ENCODE data around the gene IPO4. TPM values are rescaled to one million over a fixed set of nuclear protein-coding genes. Genes with fewer than 3 reads are reported as not detected.

IPO4 gene
- total and polyA plus RNA-seq, 2 of the 4 experiments (the other 2 are of a cell fraction): 37.6 to 39.4 TPM

DNA sequence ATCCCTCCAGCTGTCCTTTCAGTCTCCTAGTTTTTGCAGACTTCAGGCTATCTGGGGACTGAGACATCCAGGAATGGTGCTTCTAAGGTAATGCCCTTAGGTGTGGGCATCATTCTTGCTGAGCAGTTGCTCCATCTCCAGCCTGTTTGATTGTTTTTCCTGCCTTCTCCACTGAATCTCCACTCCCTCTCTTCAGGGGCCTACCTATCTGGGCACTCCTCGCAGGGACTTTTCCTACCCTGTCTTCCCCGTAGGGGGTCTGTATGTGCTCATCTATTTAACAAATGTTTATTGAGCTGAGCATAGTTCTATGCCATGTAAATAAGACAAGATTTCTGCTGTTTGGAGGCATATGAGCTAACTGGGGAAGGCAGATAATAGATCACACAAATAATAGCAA, 55.6 kb downstream of the IPO4 start:
- no peak overlapping the region for H2BK120ac ChIP-seq (ENCODE audit: low read depth, low read length)
- H2BK20ac ChIP-seq (ENCODE audit: low read depth, low read length): no peak overlapping the region
- H4K91ac ChIP-seq (ENCODE audit: insufficient read depth, low read depth, low read length): no peak overlapping the region
- no peak overlapping the region for H2BK5ac ChIP-seq (ENCODE audit: low read depth, low read length, poor library complexity, severe bottlenecking)
- no peak overlapping the region for H4K5ac ChIP-seq (ENCODE audit: low read depth, low read length)
- ATAC-seq (ENCODE audit: low read depth): no peak
- no peak overlapping the region for H2AK5ac ChIP-seq (ENCODE audit: low read depth, low read length)
- no peak for DNase-seq
- dilution Hi-C loops (cut with HindIII; ENCODE audit: low sequenced_read_pairs, unreplicated experiment): no loop called here
- H4K20me1 ChIP-seq (ENCODE audit: insufficient read depth, low read length): 0 out of 2 replicates have a peak, but pooled peaks cover 6% of the 10 kb centered on the region
- TF ChIP-seq CHD1 (IDR thresholded peaks at IDR 0.05; ENCODE audit: low read depth, low read length): no peak
- no peak for TF ChIP-seq MXI1 (IDR thresholded peaks at IDR 0.05; ENCODE audit: borderline replicate concordance, low read depth, low read length)
- TF ChIP-seq NFE2L2 (IDR thresholded peaks at IDR 0.05; ENCODE audit: low read depth, low read length): no peak
- TF ChIP-seq, protein P1, sequence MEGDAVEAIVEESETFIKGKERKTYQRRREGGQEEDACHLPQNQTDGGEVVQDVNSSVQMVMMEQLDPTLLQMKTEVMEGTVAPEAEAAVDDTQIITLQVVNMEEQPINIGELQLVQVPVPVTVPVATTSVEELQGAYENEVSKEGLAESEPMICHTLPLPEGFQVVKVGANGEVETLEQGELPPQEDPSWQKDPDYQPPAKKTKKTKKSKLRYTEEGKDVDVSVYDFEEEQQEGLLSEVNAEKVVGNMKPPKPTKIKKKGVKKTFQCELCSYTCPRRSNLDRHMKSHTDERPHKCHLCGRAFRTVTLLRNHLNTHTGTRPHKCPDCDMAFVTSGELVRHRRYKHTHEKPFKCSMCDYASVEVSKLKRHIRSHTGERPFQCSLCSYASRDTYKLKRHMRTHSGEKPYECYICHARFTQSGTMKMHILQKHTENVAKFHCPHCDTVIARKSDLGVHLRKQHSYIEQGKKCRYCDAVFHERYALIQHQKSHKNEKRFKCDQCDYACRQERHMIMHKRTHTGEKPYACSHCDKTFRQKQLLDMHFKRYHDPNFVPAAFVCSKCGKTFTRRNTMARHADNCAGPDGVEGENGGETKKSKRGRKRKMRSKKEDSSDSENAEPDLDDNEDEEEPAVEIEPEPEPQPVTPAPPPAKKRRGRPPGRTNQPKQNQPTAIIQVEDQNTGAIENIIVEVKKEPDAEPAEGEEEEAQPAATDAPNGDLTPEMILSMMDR (conservative IDR thresholded peaks at IDR 0.05; ENCODE audit: low read depth, low read length): no peak
- TF ChIP-seq RAD21 (IDR thresholded peaks at IDR 0.05; ENCODE audit: low read length): no peak
- no peak for TF ChIP-seq MAFK (IDR thresholded peaks at IDR 0.05; ENCODE audit: low read depth, low read length)
- TF ChIP-seq SMC3 (IDR thresholded peaks at IDR 0.05; ENCODE audit: low read depth, low read length): no peak
- no peak overlapping the region for H3K9ac ChIP-seq (ENCODE audit: low read depth, low read length)
- no peak overlapping the region for H2BK15ac ChIP-seq (ENCODE audit: low read depth, low read length)
- BruUV-seq (replicated peaks): no TSS peak
- peaks cover 12% of the 10 kb centered on the region for H3K9me1 ChIP-seq (ENCODE audit: insufficient read depth, low read length)
- no peak overlapping the region for H2AK9ac ChIP-seq (replicated peaks; ENCODE audit: low read depth, low read length, poor library complexity)
- H3K14ac ChIP-seq (replicated peaks; ENCODE audit: low read depth, low read length): no peak overlapping the region
- H3K4me2 ChIP-seq (ENCODE audit: low read depth, low read length): no peak overlapping the region
- no peak overlapping the region for H3K56ac ChIP-seq (ENCODE audit: extremely low read depth, insufficient read depth, low read length)
- no peaks in the 10 kb centered on the region for H3K9me3 ChIP-seq (ENCODE audit: control insufficient read depth, insufficient read depth, low read length)
- H4K8ac ChIP-seq (ENCODE audit: low read depth in 2 of 2, low read length in 2 of 2): no peak overlapping the region
- no peak overlapping the region for H3K4ac ChIP-seq (ENCODE audit: low read depth, low read length)
- no peak overlapping the region for H3K23ac ChIP-seq (ENCODE audit: low read depth, low read length)
- H2AFZ ChIP-seq (replicated peaks; ENCODE audit: low read length, poor library complexity): no peak overlapping the region
- CTCF ChIA-PET: no interaction called here
- POLR2A ChIA-PET (ENCODE audit: unreplicated experiment): no interaction called here
- intact Hi-C loops (cut with micrococcal nuclease): no loop called here
- H3K27me3 ChIP-seq (ENCODE audit: control insufficient read depth, insufficient read depth, low read length): no peaks in the 10 kb centered on the region
- WGBS, 2 experiments (ENCODE audit: extremely low coverage in 2 of 2, insufficient read length in 1 of 2): no CpG with 5 or more reads among the region's 2 CpGs
- H3K4me1 ChIP-seq (ENCODE audit: control insufficient read depth, insufficient read depth, low read length): peaks cover 8% of the 10 kb centered on the region; the same call in 1 of the 2 replicates
- peaks cover 10 to 18% of the 10 kb centered on the region in 2 experiments; a peak in 3 of 4 replicates for H3K79me1 ChIP-seq (ENCODE audit: low read depth in 1 of 2, low read length in 2 of 2)
- peaks cover 6% of the 10 kb centered on the region for H3K36me3 ChIP-seq (ENCODE audit: control insufficient read depth, insufficient read depth, low read length)
- H3K27ac ChIP-seq (ENCODE audit: insufficient read depth, low read length): no peak overlapping the region
- no peak overlapping the region for H3K18ac ChIP-seq (ENCODE audit: low read depth, low read length)
- no peak overlapping the region for H3K4me3 ChIP-seq (ENCODE audit: insufficient read depth, low read depth, low read length)
- in situ Hi-C loops (cut with MboI; ENCODE audit: low sequenced_read_pairs): loop anchor here (10.0 to 25.0 kb wide), 3 partner anchors 302 to 1046 kb away; partner anchors contain the start of genes ACIN1, BCL2L2, C14orf119 and PABPN1
